WTC11 (cell line): Measurements from ENCODE around the gene C10orf90.
"Not testable (repeated sequence)": the region's sequence is repeated elsewhere in the genome, so short reads cannot be mapped to it uniquely, and the experiment has no call there.

Experiments
- ARID4B ChIP-seq: sonication (generic); formaldehyde crosslinking; IDR thresholded peaks from 2 replicates; pipeline ENCODE4 v1.8.0; 2023; ENCODE audit warnings: missing genetic modification reagents, mild to moderate bottlenecking, borderline replicate concordance
- ATF2 ChIP-seq: sonication (generic); formaldehyde crosslinking; IDR thresholded peaks from 2 replicates; pipeline ENCODE4 v1.8.1; 2022; ENCODE audit warnings: low read depth, missing genetic modification reagents, borderline replicate concordance
- CTCF ChIP-seq: fragments of 200-600 bp; IDR thresholded peaks from 2 replicates; pipeline ENCODE4 v1.8.0; 2022; ENCODE audit warnings: antibody characterized with exemption
- FOXJ3 ChIP-seq: sonication (generic); formaldehyde crosslinking; IDR thresholded peaks from 2 replicates; pipeline ENCODE4 v1.9.0; 2021; ENCODE audit warnings: missing genetic modification reagents, mild to moderate bottlenecking, borderline replicate concordance
- JUN ChIP-seq: sonication (generic); formaldehyde crosslinking; IDR thresholded peaks from 2 replicates; pipeline ENCODE4 v1.8.0; 2023; ENCODE audit warnings: mild to moderate bottlenecking, missing genetic modification reagents
- MYBL2 ChIP-seq: sonication (generic); formaldehyde crosslinking; IDR thresholded peaks from 2 replicates; pipeline ENCODE4 v1.8.1; 2023; ENCODE audit warnings: mild to moderate bottlenecking, moderate library complexity, missing genetic modification reagents
- NR2C2 ChIP-seq: sonication (generic); formaldehyde crosslinking; IDR thresholded peaks from 2 replicates; pipeline ENCODE4 v1.8.0; 2022; ENCODE audit warnings: mild to moderate bottlenecking, missing genetic modification reagents
- RELA ChIP-seq: sonication (generic); formaldehyde crosslinking; IDR thresholded peaks from 2 replicates; pipeline ENCODE4 v1.8.1; 2022; ENCODE audit warnings: missing genetic modification reagents, mild to moderate bottlenecking, borderline replicate concordance
- ZNF263 ChIP-seq: sonication (generic); formaldehyde crosslinking; IDR thresholded peaks from 2 replicates; pipeline ENCODE4 v1.8.1; 2022; ENCODE audit warnings: low read depth, mild to moderate bottlenecking, moderate library complexity, missing genetic modification reagents
- ZNF416 ChIP-seq: fragments of 250-450 bp; sonication (Bioruptor Pico); IDR thresholded peaks from 2 replicates; pipeline ENCODE4 v1.9.0; 2021; ENCODE audit warnings: mild to moderate bottlenecking, inconsistent platforms
- ZNF512 ChIP-seq: sonication (generic); formaldehyde crosslinking; IDR thresholded peaks from 2 replicates; pipeline ENCODE4 v1.8.1; 2022; ENCODE audit warnings: missing genetic modification reagents, borderline replicate concordance
- TF ChIP-seq, protein P1 (sequence below): sonication (generic); formaldehyde crosslinking; IDR thresholded peaks from 2 replicates; pipeline ENCODE4 v1.8.1; 2023; ENCODE audit warnings: mild to moderate bottlenecking, missing genetic modification reagents
- TF ChIP-seq, protein P2 (sequence below): sonication (generic); formaldehyde crosslinking; IDR thresholded peaks from 2 replicates; pipeline ENCODE4 v1.8.1; 2023; ENCODE audit warnings: mild to moderate bottlenecking, missing genetic modification reagents, moderate library complexity

- not testable (repeated sequence) for TF ChIP-seq CTCF; ARID4B (CRISPR knock-in tag); ZNF263 (CRISPR knock-in tag); ZNF416; RELA; JUN (CRISPR knock-in tag); ATF2 (CRISPR knock-in tag); FOXJ3 (CRISPR knock-in tag); NR2C2; MYBL2 (CRISPR knock-in tag); ZNF512 (CRISPR knock-in tag)
- TF ChIP-seq, protein P1, sequence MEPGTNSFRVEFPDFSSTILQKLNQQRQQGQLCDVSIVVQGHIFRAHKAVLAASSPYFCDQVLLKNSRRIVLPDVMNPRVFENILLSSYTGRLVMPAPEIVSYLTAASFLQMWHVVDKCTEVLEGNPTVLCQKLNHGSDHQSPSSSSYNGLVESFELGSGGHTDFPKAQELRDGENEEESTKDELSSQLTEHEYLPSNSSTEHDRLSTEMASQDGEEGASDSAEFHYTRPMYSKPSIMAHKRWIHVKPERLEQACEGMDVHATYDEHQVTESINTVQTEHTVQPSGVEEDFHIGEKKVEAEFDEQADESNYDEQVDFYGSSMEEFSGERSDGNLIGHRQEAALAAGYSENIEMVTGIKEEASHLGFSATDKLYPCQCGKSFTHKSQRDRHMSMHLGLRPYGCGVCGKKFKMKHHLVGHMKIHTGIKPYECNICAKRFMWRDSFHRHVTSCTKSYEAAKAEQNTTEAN (CRISPR knock-in tag) = not testable (repeated sequence)
- TF ChIP-seq, protein P2, sequence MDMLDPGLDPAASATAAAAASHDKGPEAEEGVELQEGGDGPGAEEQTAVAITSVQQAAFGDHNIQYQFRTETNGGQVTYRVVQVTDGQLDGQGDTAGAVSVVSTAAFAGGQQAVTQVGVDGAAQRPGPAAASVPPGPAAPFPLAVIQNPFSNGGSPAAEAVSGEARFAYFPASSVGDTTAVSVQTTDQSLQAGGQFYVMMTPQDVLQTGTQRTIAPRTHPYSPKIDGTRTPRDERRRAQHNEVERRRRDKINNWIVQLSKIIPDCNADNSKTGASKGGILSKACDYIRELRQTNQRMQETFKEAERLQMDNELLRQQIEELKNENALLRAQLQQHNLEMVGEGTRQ = not testable (repeated sequence)
Measured at GRCh38 chr10:126550586-126550985, 119.9 kb downstream of the C10orf90 start.
